Glutamatergic neuron (in vitro differentiated cells): ENCODE measurements around the gene PJA2. TPM values are rescaled to one million over a fixed set of nuclear protein-coding genes. Genes with fewer than 3 reads are reported as not detected.

Experiments used
- DNase-seq: peaks from one replicate; pipeline ENCODE4 v3.0.0; 2022
- H3K27ac Mint-ChIP-seq: one replicate; pipeline ENCODE4 v1.8.0; 2020; ENCODE audit warnings: mild to moderate bottlenecking, mixed read lengths, inconsistent platforms; ENCODE audit not compliant: unreplicated experiment
- H3K27me3 Mint-ChIP-seq: one replicate; pipeline ENCODE4 v1.8.0; 2020; ENCODE audit warnings: mild to moderate bottlenecking, moderate library complexity, mixed read lengths, inconsistent platforms; ENCODE audit not compliant: unreplicated experiment
- H3K36me3 Mint-ChIP-seq: one replicate; pipeline ENCODE4 v1.8.0; 2020; ENCODE audit warnings: mild to moderate bottlenecking, mixed read lengths, inconsistent platforms; ENCODE audit not compliant: unreplicated experiment
- H3K4me1 Mint-ChIP-seq: one replicate; pipeline ENCODE4 v1.8.0; 2020; ENCODE audit warnings: mild to moderate bottlenecking, low read depth, mixed read lengths, inconsistent platforms; ENCODE audit not compliant: unreplicated experiment
- H3K4me3 Mint-ChIP-seq: one replicate; pipeline ENCODE4 v1.8.0; 2020; ENCODE audit warnings: mild to moderate bottlenecking, mixed read lengths, inconsistent platforms; ENCODE audit not compliant: unreplicated experiment
- H3K9me3 Mint-ChIP-seq: one replicate; pipeline ENCODE4 v1.8.0; 2020; ENCODE audit warnings: mild to moderate bottlenecking, moderate library complexity, mixed read lengths, inconsistent platforms; ENCODE audit not compliant: unreplicated experiment
- total RNA-seq: library from RNA; stranded (reverse); fragmentation: NEBNext Ultra II Directional; extraction: Animal tissue kit (Norgen Biotek cat#: 25700); gene quantifications from one replicate; pipeline ENCODE4 v1.2.1, GENCODE V29; 2021; ENCODE audit not compliant: unreplicated experiment
- TF ChIP-seq, protein P1 (sequence below): fragments of 200-600 bp; sonication (generic); IDR thresholded peaks from one replicate; pipeline ENCODE4 v1.5.0; 2021; ENCODE audit not compliant: partially characterized antibody, unreplicated experiment

The PJA2 gene
- total RNA-seq, 1 donor from 2014 or later, result 156 TPM

GRCh38 chr5:109351988-109352864 lies 57.5 kb downstream of the PJA2 start:
- Mint-ChIP-seq H3K4me1 (peaks cover 16% of the 10 kb centered on the region), H3K27ac (no peak overlapping the region), H3K36me3 (peaks cover 5% of the 10 kb centered on the region), H3K27me3 (no peaks in the 10 kb centered on the region), H3K4me3 (no peak overlapping the region), H3K9me3 (peaks cover 3% of the 10 kb centered on the region)
- no peak for DNase-seq
- TF ChIP-seq, protein P1, sequence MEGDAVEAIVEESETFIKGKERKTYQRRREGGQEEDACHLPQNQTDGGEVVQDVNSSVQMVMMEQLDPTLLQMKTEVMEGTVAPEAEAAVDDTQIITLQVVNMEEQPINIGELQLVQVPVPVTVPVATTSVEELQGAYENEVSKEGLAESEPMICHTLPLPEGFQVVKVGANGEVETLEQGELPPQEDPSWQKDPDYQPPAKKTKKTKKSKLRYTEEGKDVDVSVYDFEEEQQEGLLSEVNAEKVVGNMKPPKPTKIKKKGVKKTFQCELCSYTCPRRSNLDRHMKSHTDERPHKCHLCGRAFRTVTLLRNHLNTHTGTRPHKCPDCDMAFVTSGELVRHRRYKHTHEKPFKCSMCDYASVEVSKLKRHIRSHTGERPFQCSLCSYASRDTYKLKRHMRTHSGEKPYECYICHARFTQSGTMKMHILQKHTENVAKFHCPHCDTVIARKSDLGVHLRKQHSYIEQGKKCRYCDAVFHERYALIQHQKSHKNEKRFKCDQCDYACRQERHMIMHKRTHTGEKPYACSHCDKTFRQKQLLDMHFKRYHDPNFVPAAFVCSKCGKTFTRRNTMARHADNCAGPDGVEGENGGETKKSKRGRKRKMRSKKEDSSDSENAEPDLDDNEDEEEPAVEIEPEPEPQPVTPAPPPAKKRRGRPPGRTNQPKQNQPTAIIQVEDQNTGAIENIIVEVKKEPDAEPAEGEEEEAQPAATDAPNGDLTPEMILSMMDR, result no peak

- DNase-seq, result no peak
- Mint-ChIP-seq H3K36me3 (peaks cover 5% of the 10 kb centered on the region), H3K4me1 (peaks cover 26% of the 10 kb centered on the region), H3K9me3 (peaks cover 3% of the 10 kb centered on the region), H3K27me3 (peaks cover 2% of the 10 kb centered on the region), H3K27ac (no peak overlapping the region), H3K4me3 (no peak overlapping the region)
- TF ChIP-seq, protein P1, result no peak
Observed at GRCh38 chr5:109350537-109351270, 59.1 kb downstream of the PJA2 start.

DNA sequence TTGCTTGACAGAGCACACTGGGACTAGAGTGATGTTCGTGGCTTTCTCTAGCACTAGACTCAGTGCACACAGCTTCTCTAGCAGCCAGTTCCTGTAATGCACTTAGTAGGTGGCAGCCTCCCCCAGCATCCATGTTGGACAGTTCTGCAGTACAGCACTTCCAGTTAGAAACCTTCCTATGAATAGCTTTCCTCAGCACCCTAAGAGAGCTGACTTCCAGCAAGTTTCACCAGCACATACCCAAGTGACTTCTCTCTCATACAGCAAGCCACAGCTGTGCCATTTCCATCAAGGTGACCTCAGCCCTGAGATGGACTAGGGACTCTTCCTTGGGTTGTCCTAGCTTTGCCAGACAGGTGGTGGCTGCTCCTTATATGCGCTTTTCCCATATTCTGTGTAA lies 60.4 kb downstream of the PJA2 start:
- Mint-ChIP-seq H3K27me3 (peaks cover 2% of the 10 kb centered on the region), H3K4me1 (peaks cover 27% of the 10 kb centered on the region), H3K36me3 (peaks cover 5% of the 10 kb centered on the region), H3K9me3 (peaks cover 3% of the 10 kb centered on the region), H3K27ac (peak overlapping the region; percentile 35), H3K4me3 (no peak overlapping the region)
- TF ChIP-seq, protein P1, result no peak
- DNase-seq, result no peak

GRCh38 chr5:109347252-109347888 lies 62.4 kb downstream of the PJA2 start:
- H3K9me3 Mint-ChIP-seq, result peaks cover 3% of the 10 kb centered on the region
- peaks cover 27% of the 10 kb centered on the region for H3K4me1 Mint-ChIP-seq
- H3K27me3 Mint-ChIP-seq, result peaks cover 2% of the 10 kb centered on the region
- peaks cover 5% of the 10 kb centered on the region for H3K36me3 Mint-ChIP-seq
- H3K4me3 Mint-ChIP-seq, result no peak overlapping the region
- H3K27ac Mint-ChIP-seq, result peak overlapping the region; percentile 52
- peak; percentile 32 for DNase-seq
- TF ChIP-seq, protein P1, result no peak
